ENCODE data around the gene LDLRAD3. TPM values are rescaled to one million over a fixed set of nuclear protein-coding genes. Genes with fewer than 3 reads are reported as not detected.

Gene LDLRAD3
- total RNA-seq, 3 donors from 2014 or later (not counting 1 experiment from before 2014, with no cell fraction given) = 1.0 to 1.5 (median 1.2) TPM

DNA sequence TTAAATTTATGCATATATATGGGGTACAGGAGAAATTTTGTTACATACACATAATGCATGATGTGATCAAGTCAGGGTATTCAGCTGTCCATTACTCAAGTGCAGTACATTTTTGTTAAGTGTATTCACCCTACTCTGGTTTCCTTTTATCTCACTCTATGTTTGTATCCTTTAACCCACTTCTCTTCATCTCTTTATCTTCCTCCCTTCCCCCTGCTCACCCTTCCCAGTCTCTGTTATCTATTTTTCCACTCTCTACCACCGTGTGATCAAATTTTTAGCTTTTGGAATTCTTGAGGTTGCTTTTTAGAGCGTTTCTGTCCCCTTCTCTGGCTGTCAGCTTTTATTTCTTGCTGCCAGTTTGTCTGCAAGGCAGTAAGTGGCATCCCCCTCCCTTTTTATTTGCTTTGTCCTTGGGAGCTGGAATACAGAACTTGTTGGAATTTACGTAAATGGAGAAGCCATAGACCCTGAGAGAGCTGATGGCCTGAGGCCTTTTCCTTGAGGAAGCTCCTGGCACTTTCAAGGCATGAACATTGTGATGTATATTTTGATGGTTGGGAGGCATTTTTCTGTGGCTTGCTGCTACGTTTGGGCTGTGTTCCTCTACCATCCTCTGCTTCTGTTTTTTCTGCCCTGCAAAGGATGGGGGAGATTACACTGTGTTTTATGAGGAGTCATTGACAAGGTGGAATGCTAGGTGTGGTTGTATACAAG lies 148.6 kb downstream of the LDLRAD3 start:
- TF ChIP-seq, protein P1, sequence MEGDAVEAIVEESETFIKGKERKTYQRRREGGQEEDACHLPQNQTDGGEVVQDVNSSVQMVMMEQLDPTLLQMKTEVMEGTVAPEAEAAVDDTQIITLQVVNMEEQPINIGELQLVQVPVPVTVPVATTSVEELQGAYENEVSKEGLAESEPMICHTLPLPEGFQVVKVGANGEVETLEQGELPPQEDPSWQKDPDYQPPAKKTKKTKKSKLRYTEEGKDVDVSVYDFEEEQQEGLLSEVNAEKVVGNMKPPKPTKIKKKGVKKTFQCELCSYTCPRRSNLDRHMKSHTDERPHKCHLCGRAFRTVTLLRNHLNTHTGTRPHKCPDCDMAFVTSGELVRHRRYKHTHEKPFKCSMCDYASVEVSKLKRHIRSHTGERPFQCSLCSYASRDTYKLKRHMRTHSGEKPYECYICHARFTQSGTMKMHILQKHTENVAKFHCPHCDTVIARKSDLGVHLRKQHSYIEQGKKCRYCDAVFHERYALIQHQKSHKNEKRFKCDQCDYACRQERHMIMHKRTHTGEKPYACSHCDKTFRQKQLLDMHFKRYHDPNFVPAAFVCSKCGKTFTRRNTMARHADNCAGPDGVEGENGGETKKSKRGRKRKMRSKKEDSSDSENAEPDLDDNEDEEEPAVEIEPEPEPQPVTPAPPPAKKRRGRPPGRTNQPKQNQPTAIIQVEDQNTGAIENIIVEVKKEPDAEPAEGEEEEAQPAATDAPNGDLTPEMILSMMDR (IDR thresholded peaks at IDR 0.05) = no peak
- Mint-ChIP-seq H3K9me3 (no peaks in the 10 kb centered on the region), H3K27ac (no peak overlapping the region), H3K27me3 (ENCODE audit: low read depth in 2 of 2) (peaks cover 35 to 67% of the 10 kb centered on the region in 2 donors), H3K36me3 (no peaks in the 10 kb centered on the region), H3K4me3 (no peak overlapping the region), H3K4me1 (peaks cover 11 to 23% of the 10 kb centered on the region in 2 donors)
- H3K4me3 ChIP-seq (ENCODE audit: low read length) = no peak overlapping the region
- DNase-seq (no peak), ATAC-seq (no peak)
- intact Hi-C loops (cut with micrococcal nuclease) = no loop called here
- 34% methylated on average over 4 of the region's 4 CpGs for WGBS (ENCODE audit: insufficient coverage)
- peaks cover 10% of the 10 kb centered on the region for H3K4me1 ChIP-seq (ENCODE audit: control insufficient read depth, insufficient read depth, low read length)
- no peaks in the 10 kb centered on the region for H3K9me3 ChIP-seq (ENCODE audit: control insufficient read depth, insufficient read depth, low read length)
- no peaks in the 10 kb centered on the region for H3K36me3 ChIP-seq (ENCODE audit: control insufficient read depth, insufficient read depth, low read length)
- H3K27me3 ChIP-seq (ENCODE audit: control insufficient read depth, insufficient read depth, low read length) = peaks cover 15% of the 10 kb centered on the region
- H3K27ac ChIP-seq (ENCODE audit: low read length) = no peak overlapping the region

DNA sequence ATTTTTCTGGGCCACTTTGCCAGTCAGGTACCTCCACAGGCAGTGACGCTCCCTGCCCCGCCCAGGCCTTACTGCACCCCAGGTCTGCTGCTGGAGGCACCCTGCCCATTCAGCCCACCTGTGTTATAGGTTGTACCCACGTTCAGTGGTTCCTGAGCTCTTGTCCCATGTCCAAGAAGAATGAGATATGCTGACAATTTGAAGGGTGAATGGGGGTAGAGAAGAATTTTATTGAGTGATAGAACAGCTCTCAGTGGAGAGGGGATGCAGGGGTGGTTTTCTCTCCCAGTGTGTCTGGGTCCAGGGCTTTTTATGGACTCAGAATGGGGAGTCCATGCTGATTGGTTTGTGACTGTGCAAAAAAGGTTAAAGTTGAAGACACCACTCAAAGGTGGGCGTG lies 149.7 kb downstream of the LDLRAD3 start:
- Histone ChIP-seq H3K27me3 (ENCODE audit: control insufficient read depth, insufficient read depth, low read length) (peaks cover 15% of the 10 kb centered on the region), H3K9me3 (ENCODE audit: control insufficient read depth, insufficient read depth, low read length) (no peaks in the 10 kb centered on the region), H3K4me3 (ENCODE audit: low read length) (no peak overlapping the region), H3K36me3 (ENCODE audit: control insufficient read depth, insufficient read depth, low read length) (no peaks in the 10 kb centered on the region), H3K27ac (ENCODE audit: low read length) (no peak overlapping the region), H3K4me1 (ENCODE audit: control insufficient read depth, insufficient read depth, low read length) (peaks cover 10% of the 10 kb centered on the region)
- DNase-seq (no peak), ATAC-seq (no peak)
- Mint-ChIP-seq H3K4me1 (peaks cover 11 to 23% of the 10 kb centered on the region in 2 donors), H3K4me3 (no peak overlapping the region), H3K27ac (no peak overlapping the region), H3K36me3 (no peaks in the 10 kb centered on the region), H3K9me3 (no peaks in the 10 kb centered on the region), H3K27me3 (ENCODE audit: low read depth in 2 of 2) (peaks cover 33 to 66% of the 10 kb centered on the region in 2 donors)
- TF ChIP-seq, protein P1 (IDR thresholded peaks at IDR 0.05) = no peak
- 83% methylated on average over 4 of the region's 4 CpGs for WGBS (ENCODE audit: insufficient coverage)
- intact Hi-C loops (cut with micrococcal nuclease) = no loop called here

- TF ChIP-seq, protein P1 (IDR thresholded peaks at IDR 0.05) = no peak
- Mint-ChIP-seq H3K4me1 (peaks cover 11 to 23% of the 10 kb centered on the region in 2 donors), H3K36me3 (no peaks in the 10 kb centered on the region), H3K27me3 (ENCODE audit: low read depth in 2 of 2) (peaks cover 33 to 66% of the 10 kb centered on the region in 2 donors), H3K4me3 (no peak overlapping the region), H3K9me3 (no peaks in the 10 kb centered on the region), H3K27ac (no peak overlapping the region)
- WGBS (ENCODE audit: insufficient coverage) = 90% methylated on average over 2 of the region's 2 CpGs
- Histone ChIP-seq H3K4me3 (ENCODE audit: low read length) (no peak overlapping the region), H3K27ac (ENCODE audit: low read length) (no peak overlapping the region), H3K27me3 (ENCODE audit: control insufficient read depth, insufficient read depth, low read length) (peaks cover 15% of the 10 kb centered on the region), H3K9me3 (ENCODE audit: control insufficient read depth, insufficient read depth, low read length) (no peaks in the 10 kb centered on the region), H3K36me3 (ENCODE audit: control insufficient read depth, insufficient read depth, low read length) (no peaks in the 10 kb centered on the region), H3K4me1 (ENCODE audit: control insufficient read depth, insufficient read depth, low read length) (peaks cover 10% of the 10 kb centered on the region)
- intact Hi-C loops (cut with micrococcal nuclease) = no loop called here
- no peak for ATAC-seq
- DNase-seq = no peak
Measured at GRCh38 chr11:36094164-36094563, 150.3 kb downstream of the LDLRAD3 start.

DNA sequence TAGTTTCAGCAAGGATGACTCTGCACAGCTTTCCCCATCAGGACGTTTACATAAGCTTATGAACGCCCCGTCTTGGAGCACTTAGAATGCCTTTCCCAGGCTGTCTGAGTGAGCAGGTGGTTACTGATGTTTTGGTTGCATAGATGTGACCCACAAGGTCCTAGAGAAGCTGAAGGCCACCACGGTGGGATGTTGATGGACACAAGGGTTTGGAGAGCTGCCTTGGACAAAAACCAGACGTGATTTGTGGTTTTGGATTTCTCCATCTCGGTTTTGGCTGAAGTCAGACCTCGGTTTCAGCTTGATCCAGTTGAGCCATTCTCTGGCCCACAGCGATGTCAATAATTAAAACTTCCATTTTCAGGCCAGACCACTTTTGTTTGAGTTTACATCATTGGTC lies 151.9 kb downstream of the LDLRAD3 start:
- peaks cover 6% of the 10 kb centered on the region for H3K4me1 ChIP-seq (ENCODE audit: control insufficient read depth, insufficient read depth, low read length)
- H3K27ac Mint-ChIP-seq = no peak overlapping the region
- no peak overlapping the region for H3K4me3 Mint-ChIP-seq
- no peaks in the 10 kb centered on the region for H3K9me3 ChIP-seq (ENCODE audit: control insufficient read depth, insufficient read depth, low read length)
- no peak for DNase-seq
- H3K27ac ChIP-seq (ENCODE audit: low read length) = no peak overlapping the region
- no peak overlapping the region for H3K4me3 ChIP-seq (ENCODE audit: low read length)
- TF ChIP-seq, protein P1 (IDR thresholded peaks at IDR 0.05) = no peak
- no peaks in the 10 kb centered on the region for H3K36me3 ChIP-seq (ENCODE audit: control insufficient read depth, insufficient read depth, low read length)
- peaks cover 32 to 57% of the 10 kb centered on the region in 2 donors for H3K27me3 Mint-ChIP-seq (ENCODE audit: low read depth in 2 of 2)
- no peak for ATAC-seq
- peaks cover 5 to 13% of the 10 kb centered on the region in 2 donors for H3K4me1 Mint-ChIP-seq
- H3K9me3 Mint-ChIP-seq = no peaks in the 10 kb centered on the region
- H3K36me3 Mint-ChIP-seq = no peaks in the 10 kb centered on the region
- intact Hi-C loops (cut with micrococcal nuclease) = no loop called here
- 82% methylated on average over 8 of the region's 8 CpGs for WGBS (ENCODE audit: insufficient coverage)
- H3K27me3 ChIP-seq (ENCODE audit: control insufficient read depth, insufficient read depth, low read length) = peaks cover 11% of the 10 kb centered on the region

Measured in natural killer cell (primary cell).